A549 (cell line): ENCODE measurements around the gene NAA50. TPM values are rescaled to one million over a fixed set of nuclear protein-coding genes. Genes with fewer than 3 reads are reported as not detected.

Source experiments
- ATAC-seq, 2 experiments: fragments of 200-7000 bp in 1 of 2; fragments of >200 bp in 1 of 2; cut with Nextera tagmentation in 1 of 2; cut with Tn5 transposase in 1 of 2; 3 replicates each; pipeline versions ENCODE4 v1.8.0 to v1.9.1; 2018 to 2020; ENCODE audit warnings: mild to moderate bottlenecking in 1 of 2, moderate library complexity in 1 of 2
- CTCF ChIA-PET: fragments of 300-600 bp; sonication (Branson Sonifier 250); formaldehyde crosslinking; extraction: SDS; loops from one replicate; lab custom pipeline; 2021; ENCODE audit warnings: antibody characterized with exemption, inconsistent platforms; lab: Yijun Ruan, JAX
- POLR2A ChIA-PET: fragments of 350-600 bp; formaldehyde crosslinking; extraction: SDS; loops from one replicate; lab custom pipeline; 2021; ENCODE audit warnings: antibody characterized with exemption, inconsistent platforms; lab: Yijun Ruan, JAX
- DNase-seq, 2 experiments: peaks; one replicate each; pipeline versions ENCODE4 v3.0.0 to v3.0.0-alpha.2; 2011 to 2016; ENCODE audit warnings: low read depth in 1 of 2, low spot score in 1 of 2
- FAIRE-seq: peaks from 2 replicates; lab custom pipeline; 2011; peaks lifted over from hg19 to GRCh38; lab: Jason Lieb, UNC
- H3K27ac ChIP-seq, 2 experiments: fragments of >200 bp; sonication (Bioruptor Twin); formaldehyde crosslinking; 3 replicates each; pipeline ENCODE4 v1.5.1; 2016 to 2017
- H3K4me1 ChIP-seq: fragments of >200 bp; sonication (Bioruptor Twin); formaldehyde crosslinking; 3 replicates; pipeline ENCODE4 v1.6.1; 2016
- H3K4me2 ChIP-seq: fragments of >200 bp; sonication (Bioruptor Twin); formaldehyde crosslinking; 3 replicates; pipeline ENCODE4 v1.6.1; 2016
- H3K4me3 ChIP-seq: fragments of >200 bp; sonication (Bioruptor Twin); formaldehyde crosslinking; 3 replicates; pipeline ENCODE4 v1.5.1; 2016
- H3K9me3 ChIP-seq: fragments of >200 bp; sonication (Bioruptor Twin); formaldehyde crosslinking; 3 replicates; pipeline ENCODE4 v1.6.1; 2016
- CBX8 ChIP-seq: fragments of 200-600 bp; sonication (generic); IDR thresholded peaks from 2 replicates; pipeline ENCODE4 v1.6.1; 2016
- CHD2 ChIP-seq: fragments of 150-350 bp; IDR thresholded peaks from 2 replicates; pipeline ENCODE4 v1.6.1; 2014; ENCODE audit warnings: low read length; ENCODE audit not compliant: partially characterized antibody
- E2F6 ChIP-seq: IDR thresholded peaks from 2 replicates; pipeline ENCODE4 v1.6.1; 2012; ENCODE audit warnings: low read depth, borderline replicate concordance
- EHMT2 ChIP-seq: fragments of 200-600 bp; sonication (generic); IDR thresholded peaks from 2 replicates; pipeline ENCODE4 v1.6.1; 2016; ENCODE audit warnings: antibody characterized with exemption, low read depth, mild to moderate bottlenecking, moderate library complexity
- ESRRA ChIP-seq: fragments of 150-350 bp; IDR thresholded peaks from 2 replicates; pipeline ENCODE4 v1.6.1; 2014; ENCODE audit warnings: mild to moderate bottlenecking, low read length, borderline replicate concordance
- FOSB ChIP-seq: fragments of 250-450 bp; sonication (Bioruptor Pico); IDR thresholded peaks from 2 replicates; pipeline ENCODE4 v1.5.0; 2020; ENCODE audit warnings: mild to moderate bottlenecking, moderate library complexity
- FOSL2 ChIP-seq, 2 experiments: fragments of 450-650 bp in 1 of 2; fragments of >200 bp in 1 of 2; sonication (Bioruptor Twin) in 1 of 2; formaldehyde crosslinking; IDR thresholded peaks; 2 replicates each; pipeline versions ENCODE4 v1.5.0 to v1.6.1; 2016 to 2020; ENCODE audit warnings: mild to moderate bottlenecking in 1 of 2, moderate library complexity in 1 of 2
- HES2 ChIP-seq: fragments of >200 bp; sonication (Bioruptor Twin); formaldehyde crosslinking; IDR thresholded peaks from 2 replicates; pipeline ENCODE4 v1.6.1; 2016
- HMGXB4 ChIP-seq: fragments of 250-450 bp; sonication (Bioruptor Pico); IDR thresholded peaks from 2 replicates; pipeline ENCODE4 v1.5.0; 2021; ENCODE audit warnings: mild to moderate bottlenecking, moderate library complexity, borderline replicate concordance
- HOXB13 ChIP-seq: fragments of 250-450 bp; sonication (Bioruptor Pico); IDR thresholded peaks from 2 replicates; pipeline ENCODE4 v1.5.0; 2020; ENCODE audit warnings: low read depth, mild to moderate bottlenecking, moderate library complexity
- HOXB5 ChIP-seq: fragments of 250-450 bp; sonication (Bioruptor Pico); IDR thresholded peaks from 2 replicates; pipeline ENCODE4 v1.5.0; 2020; ENCODE audit warnings: mild to moderate bottlenecking, moderate library complexity
- JUNB ChIP-seq: fragments of >200 bp; sonication (Bioruptor Twin); formaldehyde crosslinking; IDR thresholded peaks from 2 replicates; pipeline ENCODE4 v1.6.1; 2016
- KDM1A ChIP-seq: fragments of 200-600 bp; sonication (generic); IDR thresholded peaks from 2 replicates; pipeline ENCODE4 v1.6.1; 2016; ENCODE audit warnings: low read depth, mild to moderate bottlenecking
- KDM5A ChIP-seq: fragments of 200-600 bp; sonication (generic); IDR thresholded peaks from 2 replicates; pipeline ENCODE4 v1.6.1; 2016; ENCODE audit warnings: antibody characterized with exemption, mild to moderate bottlenecking
- MAFK ChIP-seq: fragments of 450-650 bp; IDR thresholded peaks from 2 replicates; pipeline ENCODE4 v1.6.1; 2014; ENCODE audit not compliant: partially characterized antibody
- MAZ ChIP-seq: fragments of 150-350 bp; IDR thresholded peaks from 2 replicates; pipeline ENCODE4 v1.6.1; 2014; ENCODE audit warnings: antibody characterized with exemption, low read depth, low read length, borderline replicate concordance
- MYC ChIP-seq: IDR thresholded peaks from 2 replicates; pipeline ENCODE4 v1.6.1; 2012; ENCODE audit warnings: mild to moderate bottlenecking, inconsistent platforms, low read length, improper control_type of control experiment, borderline replicate concordance
- NFE2L2 ChIP-seq: fragments of 150-350 bp; conservative IDR thresholded peaks from 2 replicates; pipeline ENCODE4 v1.6.1; 2014; ENCODE audit warnings: low read length
- NPAS2 ChIP-seq: fragments of 250-450 bp; sonication (Bioruptor Pico); IDR thresholded peaks from 2 replicates; pipeline ENCODE4 v1.8.0; 2022; ENCODE audit warnings: mild to moderate bottlenecking, moderate library complexity, borderline replicate concordance
- POLR2AphosphoS2 ChIP-seq: conservative IDR thresholded peaks from 2 replicates; pipeline ENCODE4 v1.6.1; 2012; ENCODE audit warnings: low read length, improper control_type of control experiment, inconsistent platforms
- RAD21 ChIP-seq, 2 experiments: fragments of >200 bp in 1 of 2; sonication (Bioruptor Twin) in 1 of 2; formaldehyde crosslinking in 1 of 2; IDR thresholded peaks in 1 of 2; conservative IDR thresholded peaks in 1 of 2; 2 replicates in 1 of 2; 3 replicates in 1 of 2; pipeline ENCODE4 v1.6.1; 2012 to 2018; ENCODE audit warnings: inconsistent platforms in 1 of 2
- RARB ChIP-seq: fragments of 250-450 bp; sonication (Bioruptor Pico); IDR thresholded peaks from 2 replicates; pipeline ENCODE4 v1.8.0; 2021; ENCODE audit warnings: mild to moderate bottlenecking, moderate library complexity
- RCOR1 ChIP-seq: fragments of 150-350 bp; IDR thresholded peaks from 2 replicates; pipeline ENCODE4 v1.6.1; 2014; ENCODE audit warnings: antibody characterized with exemption, low read length, low read depth
- RNF2 ChIP-seq: fragments of 200-600 bp; sonication (generic); IDR thresholded peaks from 2 replicates; pipeline ENCODE4 v1.6.1; 2016; ENCODE audit warnings: low read depth, mild to moderate bottlenecking, antibody characterized with exemption, moderate library complexity, borderline replicate concordance
- USF2 ChIP-seq: fragments of 450-650 bp; IDR thresholded peaks from 2 replicates; pipeline ENCODE4 v1.6.1; 2014; ENCODE audit warnings: antibody characterized with exemption
- ZSCAN20 ChIP-seq: fragments of 250-450 bp; sonication (Bioruptor Pico); IDR thresholded peaks from 2 replicates; pipeline ENCODE4 v1.8.0; 2022; ENCODE audit warnings: mild to moderate bottlenecking, moderate library complexity
- WGBS: methylation state at CpG from one replicate; pipeline ENCODE4 v1.1.6; 2017; ENCODE audit errors: missing lambda C conversion rate; 5-methylcytosine and 5-hydroxymethylcytosine counted together
- polyA plus RNA-seq, 4 experiments: library from polyadenylated mRNA; depleted of rRNA in 3 of 4; stranded (reverse); fragments of >200 nt; fragmentation: RNase III in 1 of 4; extraction: RNeasy Plus Mini Kit Qiagen cat#74134 plus additional on column Dnase treatment in 1 of 4; gene quantifications; 2 replicates in 3 of 4; 3 replicates in 1 of 4; pipeline ENCODE4 v1.2.3, GENCODE V29; 2011 to 2017

NAA50 gene
- polyA plus RNA-seq, 2 of the 4 experiments (the other 2 are of a cell fraction): 141 to 180 TPM

GRCh38 chr3:113678773-113679172, 67.3 kb downstream of the NAA50 start:
- DNase-seq (no peak), FAIRE-seq (no peak), ATAC-seq (no peak)
- Histone ChIP-seq H3K4me3 (no peak overlapping the region), H3K9me3 (no peaks in the 10 kb centered on the region), H3K4me1 (no peaks in the 10 kb centered on the region), H3K4me2 (no peak overlapping the region), H3K27ac (no peak overlapping the region)
- ChIA-PET POLR2A (no interaction called here), CTCF (no interaction called here)
- TF ChIP-seq CHD2: no peak
- TF ChIP-seq KDM5A: no peak
- TF ChIP-seq EHMT2: no peak
- no peak for TF ChIP-seq HES2
- no peak for TF ChIP-seq FOSB
- WGBS: 95% methylated on average over 4 of the region's 4 CpGs

GRCh38 chr3:113677737-113678136, 68.3 kb downstream of the NAA50 start:
- no peaks in the 10 kb centered on the region for H3K9me3 ChIP-seq
- TF ChIP-seq EHMT2: no peak
- TF ChIP-seq FOSL2 (IDR thresholded peaks at IDR 0.05): no peak
- TF ChIP-seq FOSL2 (CRISPR knock-in tag; IDR thresholded peaks at IDR 0.05): no peak
- no peak for TF ChIP-seq CBX8
- TF ChIP-seq ESRRA: no peak
- TF ChIP-seq MAZ: no peak
- H3K4me1 ChIP-seq: no peaks in the 10 kb centered on the region
- ChIA-PET CTCF (no interaction called here), POLR2A (no interaction called here)
- DNase-seq: no peak
- H3K27ac ChIP-seq: no peak overlapping the region
- FAIRE-seq: no peak
- no peak overlapping the region for H3K4me2 ChIP-seq
- 89% methylated on average over 1 of the region's 1 CpG for WGBS
- H3K4me3 ChIP-seq: no peak overlapping the region
- no peak for ATAC-seq

- TF ChIP-seq JUNB (no peak), RAD21 (conservative IDR thresholded peaks at IDR 0.05 in 1 of 2, IDR thresholded peaks at IDR 0.05 in 1 of 2) (no peak), ZSCAN20 (no peak), HOXB13 (CRISPR knock-in tag) (no peak), POLR2AphosphoS2 (no peak), MAFK (no peak), KDM1A (no peak), CBX8 (no peak), MYC (no peak), USF2 (no peak), E2F6 (no peak), HES2 (no peak), NPAS2 (CRISPR knock-in tag) (no peak), RCOR1 (no peak), HOXB5 (CRISPR knock-in tag) (no peak), HMGXB4 (CRISPR knock-in tag) (no peak), MAZ (no peak), NFE2L2 (no peak), RNF2 (no peak), RARB (CRISPR knock-in tag) (no peak)
- TF ChIP-seq, all 56 proteins: peak for 0
- H3K4me2 ChIP-seq: no peak overlapping the region
- H3K4me1 ChIP-seq: no peaks in the 10 kb centered on the region
- no peak overlapping the region for H3K27ac ChIP-seq
- DNase-seq (no peak), FAIRE-seq (no peak), ATAC-seq (no peak)
- no peaks in the 10 kb centered on the region for H3K9me3 ChIP-seq
- CTCF ChIA-PET: no interaction called here
- WGBS: 96% methylated on average over 3 of the region's 3 CpGs
- POLR2A ChIA-PET: no interaction called here
- H3K4me3 ChIP-seq: no peak overlapping the region
Observed at GRCh38 chr3:113676261-113676660, 69.8 kb downstream of the NAA50 start.
